H9 (cell line): Measurements from ENCODE around the gene RAB17. TPM values are rescaled to one million over a fixed set of nuclear protein-coding genes. Genes with fewer than 3 reads are reported as not detected.

Experiments
- DNase-seq: peaks from one replicate; pipeline ENCODE4 v3.0.0-alpha.2; 2017
- H2AFZ ChIP-seq: one replicate; pipeline ENCODE4 v1.6.1; 2013; ENCODE audit warnings: mild to moderate bottlenecking, low read length, control low read depth, moderate library complexity
- H2AK5ac ChIP-seq: 2 replicates; pipeline ENCODE4 v1.6.1; 2013; ENCODE audit warnings: low read length, control low read depth, mixed read lengths; ENCODE audit not compliant: insufficient read length
- H2BK120ac ChIP-seq: one replicate; pipeline ENCODE4 v1.6.1; 2013; ENCODE audit warnings: low read depth, mild to moderate bottlenecking, low read length, control low read depth, inconsistent platforms; ENCODE audit not compliant: poor library complexity, severe bottlenecking
- H2BK12ac ChIP-seq: 2 replicates; pipeline ENCODE4 v1.6.1; 2013; ENCODE audit warnings: low read length, control low read depth, mixed read lengths, low read depth; ENCODE audit not compliant: insufficient read length
- H2BK15ac ChIP-seq: 2 replicates; pipeline ENCODE4 v1.6.1; 2013; ENCODE audit warnings: low read depth, low read length, control low read depth
- H2BK20ac ChIP-seq: one replicate; pipeline ENCODE4 v1.6.1; 2013; ENCODE audit warnings: low read depth, mild to moderate bottlenecking, low read length, control low read depth, inconsistent platforms; ENCODE audit not compliant: poor library complexity, severe bottlenecking
- H2BK5ac ChIP-seq: 2 replicates; pipeline ENCODE4 v1.6.1; 2013; ENCODE audit warnings: low read length, control low read depth, mixed read lengths; ENCODE audit not compliant: insufficient read length
- H3K14ac ChIP-seq: 2 replicates; pipeline ENCODE4 v1.6.1; 2013; ENCODE audit warnings: low read length, control low read depth; ENCODE audit not compliant: insufficient read depth
- H3K18ac ChIP-seq: 2 replicates; pipeline ENCODE4 v1.6.1; 2013; ENCODE audit warnings: low read depth, mild to moderate bottlenecking, mixed read lengths, low read length, control low read depth; ENCODE audit not compliant: insufficient read length
- H3K23ac ChIP-seq: 2 replicates; pipeline ENCODE4 v1.6.1; 2013; ENCODE audit warnings: low read length, control low read depth, mixed read lengths, low read depth; ENCODE audit not compliant: insufficient read length
- H3K23me2 ChIP-seq: 2 replicates; pipeline ENCODE4 v1.6.1; 2013; ENCODE audit warnings: low read depth, mild to moderate bottlenecking, mixed read lengths, low read length, control low read depth; ENCODE audit not compliant: insufficient read length, poor library complexity, severe bottlenecking
- H3K27ac ChIP-seq: 2 replicates; pipeline ENCODE4 v1.5.1; 2013; ENCODE audit warnings: low read length, control low read depth, mixed read lengths, low read depth; ENCODE audit not compliant: insufficient read length
- H3K27me3 ChIP-seq: 2 replicates; pipeline ENCODE4 v1.6.1; 2013; ENCODE audit warnings: low read length, control low read depth, inconsistent platforms; ENCODE audit not compliant: insufficient read depth
- H3K4ac ChIP-seq: 2 replicates; pipeline ENCODE4 v1.6.1; 2013; ENCODE audit warnings: low read depth, mild to moderate bottlenecking, control low read depth, inconsistent platforms, low read length, moderate library complexity
- H3K4me1 ChIP-seq: 2 replicates; pipeline ENCODE4 v1.6.1; 2013; ENCODE audit warnings: low read length, control low read depth, inconsistent platforms; ENCODE audit not compliant: insufficient read depth
- H3K4me2 ChIP-seq: 2 replicates; pipeline ENCODE4 v1.6.1; 2013; ENCODE audit warnings: low read length, control low read depth, mixed read lengths; ENCODE audit not compliant: insufficient read length, insufficient read depth
- H3K56ac ChIP-seq: 2 replicates; pipeline ENCODE4 v1.6.1; 2013; ENCODE audit warnings: low read depth, mild to moderate bottlenecking, mixed read lengths, low read length, control low read depth; ENCODE audit not compliant: insufficient read length
- H3K79me1 ChIP-seq: 2 replicates; pipeline ENCODE4 v1.6.1; 2013; ENCODE audit warnings: low read depth, mild to moderate bottlenecking, moderate library complexity, low read length, control low read depth, inconsistent platforms; ENCODE audit not compliant: insufficient read depth, poor library complexity, severe bottlenecking
- H3K79me2 ChIP-seq: 2 replicates; pipeline ENCODE4 v1.6.1; 2013; ENCODE audit warnings: low read length, control low read depth, inconsistent platforms; ENCODE audit not compliant: insufficient read depth
- H3K9ac ChIP-seq: 2 replicates; pipeline ENCODE4 v1.6.1; 2013; ENCODE audit warnings: low read length, control low read depth, mixed read lengths; ENCODE audit not compliant: insufficient read length; ENCODE audit errors: extremely low read depth
- H3K9me3 ChIP-seq: one replicate; pipeline ENCODE4 v1.6.1; 2013; ENCODE audit warnings: low read depth, low read length, inconsistent platforms; ENCODE audit not compliant: control insufficient read depth
- H3T11ph ChIP-seq: one replicate; pipeline ENCODE4 v1.6.1; 2013; ENCODE audit warnings: mild to moderate bottlenecking, low read length, control low read depth, inconsistent platforms
- H4K20me1 ChIP-seq: one replicate; pipeline ENCODE4 v1.6.1; 2013; ENCODE audit not compliant: control insufficient read depth, insufficient read length, insufficient read depth
- H4K5ac ChIP-seq: 2 replicates; pipeline ENCODE4 v1.6.1; 2013; ENCODE audit warnings: low read depth, mild to moderate bottlenecking, mixed read lengths, low read length, control low read depth; ENCODE audit not compliant: insufficient read length
- H4K8ac ChIP-seq: replicated peaks from 2 replicates; pipeline ENCODE4 v1.6.1; 2013; ENCODE audit warnings: low read length, control low read depth, mixed read lengths, low read depth; ENCODE audit not compliant: insufficient read length
- H4K91ac ChIP-seq: 2 replicates; pipeline ENCODE4 v1.6.1; 2013; ENCODE audit warnings: low read depth, mild to moderate bottlenecking, moderate library complexity, mixed read lengths, low read length, control low read depth; ENCODE audit not compliant: insufficient read length
- H3K27ac Mint-ChIP-seq, 3 experiments: 2 replicates in 2 of 3; 3 replicates in 1 of 3; pipeline ENCODE4 v1.8.0; 2020 to 2021; ENCODE audit warnings: mixed read lengths in 3 of 3, mild to moderate bottlenecking in 1 of 3, moderate library complexity in 1 of 3
- H3K27me3 Mint-ChIP-seq: 2 replicates; pipeline ENCODE4 v1.8.0; 2021; ENCODE audit warnings: low read depth, mild to moderate bottlenecking, moderate library complexity, mixed read lengths
- H3K36me3 Mint-ChIP-seq, 3 experiments: 2 replicates in 2 of 3; 3 replicates in 1 of 3; pipeline ENCODE4 v1.8.0; 2020 to 2021; ENCODE audit warnings: low read depth in 3 of 3, mixed read lengths in 3 of 3; ENCODE audit not compliant: insufficient read depth in 1 of 3
- H3K4me1 Mint-ChIP-seq, 2 experiments: 2 replicates each; pipeline ENCODE4 v1.8.0; 2020; ENCODE audit warnings: mixed read lengths in 2 of 2
- H3K4me3 Mint-ChIP-seq, 2 experiments: 2 replicates in 1 of 2; 3 replicates in 1 of 2; pipeline ENCODE4 v1.8.0; 2020 to 2021; ENCODE audit warnings: mild to moderate bottlenecking in 2 of 2, mixed read lengths in 2 of 2, moderate library complexity in 1 of 2
- H3K9me3 Mint-ChIP-seq, 2 experiments: 2 replicates in 1 of 2; 3 replicates in 1 of 2; pipeline ENCODE4 v1.8.0; 2020; ENCODE audit warnings: mild to moderate bottlenecking in 2 of 2, mixed read lengths in 2 of 2, moderate library complexity in 1 of 2
- CTCF ChIP-seq: fragments of 200-600 bp; sonication (generic); conservative IDR thresholded peaks from 3 replicates; pipeline ENCODE4 v1.8.0; 2021; ENCODE audit warnings: antibody characterized with exemption, mild to moderate bottlenecking
- WGBS: extraction: QIAGEN DNeasy Blood & Tissue Kit; methylation state at CpG from one replicate; pipeline ENCODE4 v1.1.7; 2013; ENCODE audit warnings: missing lambda C conversion rate, low lambda C conversion rate, mixed read lengths; ENCODE audit not compliant: insufficient read length; ENCODE audit errors: extremely low coverage; 5-methylcytosine and 5-hydroxymethylcytosine counted together
- total RNA-seq: library from RNA; stranded (reverse); gene quantifications from 2 replicates; pipeline ENCODE4 v1.2.1, GENCODE V29; 2021

The RAB17 gene
- total RNA-seq, 1 experiment from 2014 or later, result 31.9 TPM

- Histone ChIP-seq H3K79me1 (no peaks in the 10 kb centered on the region), H2BK5ac (no peak overlapping the region), H3K14ac (no peak overlapping the region; the same call in 1 of the 2 replicates), H3K18ac (no peak overlapping the region), H2AFZ (no peak overlapping the region), H3K23me2 (no peaks in the 10 kb centered on the region), H3K27ac (no peak overlapping the region), H4K91ac (no peak overlapping the region), H3K27me3 (no peaks in the 10 kb centered on the region), H2BK12ac (no peak overlapping the region), H2BK120ac (no peak overlapping the region), H3T11ph (no peak overlapping the region), H3K4ac (no peak overlapping the region), H3K9ac (no peak overlapping the region), H3K56ac (no peak overlapping the region), H4K20me1 (no peaks in the 10 kb centered on the region), H3K9me3 (no peaks in the 10 kb centered on the region), H4K5ac (no peak overlapping the region), H3K4me2 (no peak overlapping the region), H4K8ac (no peak overlapping the region), H2BK20ac (no peak overlapping the region), H2BK15ac (no peak overlapping the region), H3K79me2 (no peaks in the 10 kb centered on the region), H2AK5ac (no peak overlapping the region), H3K23ac (no peak overlapping the region), H3K4me1 (no peaks in the 10 kb centered on the region)
- no peak for TF ChIP-seq CTCF
- Mint-ChIP-seq H3K27me3 (peaks cover 10% of the 10 kb centered on the region), H3K4me3 (no peak overlapping the region), H3K9me3 (peaks cover 10 to 11% of the 10 kb centered on the region in 2 experiments; a peak in 4 of 5 replicates), H3K36me3 (peaks cover 0 to 8% (median 8%) of the 10 kb centered on the region in 3 experiments; a peak in 3 of 7 replicates), H3K27ac (no peak overlapping the region), H3K4me1 (peaks cover 0 to 3% of the 10 kb centered on the region in 2 experiments; a peak in 1 of 4 replicates)
- no CpG with 5 or more reads among the region's 22 CpGs for WGBS
- DNase-seq, result no peak
These were observed 31.4 kb downstream of the RAB17 start for GRCh38 chr2:237558961-237559641.
